Upper lobe of left lung (tissue), 6 donors: ENCODE measurements around the gene SCCPDH. TPM values are rescaled to one million over a fixed set of nuclear protein-coding genes. Genes with fewer than 3 reads are reported as not detected.
A peak's percentile ranks its signal among the peaks of the same experiment; 100 is the strongest.

ENCODE experiments used
- ATAC-seq, 2 donors: fragments of 200-7000 bp; cut with Tn5 transposase; one replicate each; pipeline ENCODE4 v1.9.1; 2022; ENCODE audit warnings: mild to moderate bottlenecking in 2 of 2, moderate library complexity in 2 of 2; ENCODE audit not compliant: low FRiP score in 2 of 2
- DNase-seq, 2 donors: peaks; one replicate each; pipeline ENCODE4 v3.0.0-alpha.2; 2019 to 2020
- H3K27ac ChIP-seq, 4 donors: fragments of 200-600 bp; sonication (generic); one replicate each; pipeline ENCODE4 v1.5.1; 2016 to 2019
- H3K27me3 ChIP-seq, 4 donors: fragments of 200-600 bp; sonication (generic); one replicate each; pipeline ENCODE4 v1.5.1; 2017 to 2019
- H3K36me3 ChIP-seq, 4 donors: fragments of 200-600 bp; sonication (generic); one replicate each; pipeline ENCODE4 v1.5.1; 2016 to 2019
- H3K4me1 ChIP-seq, 4 donors: fragments of 200-600 bp; sonication (generic); one replicate each; pipeline ENCODE4 v1.5.1; 2018 to 2019
- H3K4me3 ChIP-seq, 4 donors: fragments of 200-600 bp; sonication (generic); one replicate each; pipeline ENCODE4 v1.5.1; 2017 to 2019; ENCODE audit warnings: mild to moderate bottlenecking in 2 of 4, moderate library complexity in 1 of 4
- H3K9me3 ChIP-seq, 4 donors: fragments of 200-600 bp; sonication (generic); one replicate each; pipeline ENCODE4 v1.5.1; 2018 to 2019
- CTCF ChIP-seq, 6 experiments: fragments of 450-650 bp in 4 of 6; fragments of 200-600 bp in 2 of 6; sonication (generic) in 2 of 6; IDR thresholded peaks; one replicate each; pipeline ENCODE4 v1.5.1; 2016 to 2019; ENCODE audit warnings: antibody characterized with exemption in 6 of 6
- EP300 ChIP-seq, 4 donors: sonication (generic); formaldehyde crosslinking; IDR thresholded peaks; one replicate each; pipeline ENCODE4 v1.5.1; 2017; ENCODE audit warnings: antibody characterized with exemption in 4 of 4, control low read depth in 2 of 4
- POLR2A ChIP-seq, 4 donors: fragments of 450-650 bp; IDR thresholded peaks; one replicate each; pipeline ENCODE4 v1.5.1; 2016 to 2017; ENCODE audit warnings: antibody characterized with exemption in 4 of 4, mild to moderate bottlenecking in 2 of 4
- POLR2AphosphoS5 ChIP-seq, 2 donors: sonication (generic); formaldehyde crosslinking; IDR thresholded peaks; one replicate each; pipeline ENCODE4 v1.5.1; 2017; ENCODE audit warnings: antibody characterized with exemption in 2 of 2
- WGBS, 2 donors: methylation state at CpG; one replicate each; pipeline ENCODE4 v1.1.5; 2017 to 2018; 5-methylcytosine and 5-hydroxymethylcytosine counted together
- total RNA-seq, 6 donors: library from RNA; depleted of rRNA in 4 of 6; stranded (reverse); fragments of >200 nt in 4 of 6; gene quantifications; one replicate each; pipeline versions ENCODE4 v1.1.0 to v1.2.1, GENCODE V29; 2016 to 2021
- donor health status: DM: no; HTN: no; CAD: no; lungs with moderate emphysema.
- donor health status: DM: no; HTN: yes; CAD: no; lungs with severe emphysema.

Gene SCCPDH
- total RNA-seq, 6 donors from 2014 or later: 16.8 to 30.3 (median 23.1) TPM

- Histone ChIP-seq H3K27me3 (no peaks in the 10 kb centered on the region), H3K9me3 (no peaks in the 10 kb centered on the region), H3K36me3 (no peaks in the 10 kb centered on the region), H3K27ac (no peak overlapping the region), H3K4me1 (peaks cover 0 to 6% (median 4%) of the 10 kb centered on the region in 4 donors), H3K4me3 (no peak overlapping the region)
- ATAC-seq (no peak), DNase-seq (no peak)
- TF ChIP-seq POLR2AphosphoS5 (IDR thresholded peaks at IDR 0.05): no peak
- no peak for TF ChIP-seq EP300 (IDR thresholded peaks at IDR 0.05)
- no peak for TF ChIP-seq POLR2A (IDR thresholded peaks at IDR 0.05)
- TF ChIP-seq CTCF (IDR thresholded peaks at IDR 0.05): no peak
- WGBS, 2 donors: 61 to 75% methylated on average over 4 of the region's 4 CpGs
Observed at GRCh38 chr1:246798107-246798506, 73.9 kb downstream of the SCCPDH start.

- H3K27ac ChIP-seq: no peak overlapping the region
- WGBS, 2 donors: 65 to 85% methylated on average over 12 to 22 of the region's 22 CpGs
- DNase-seq (peak in 1 of 2 donors; percentile 42), ATAC-seq (no peak)
- H3K4me3 ChIP-seq: no peak overlapping the region
- no peaks in the 10 kb centered on the region for H3K27me3 ChIP-seq
- H3K36me3 ChIP-seq: no peaks in the 10 kb centered on the region
- TF ChIP-seq POLR2AphosphoS5 (IDR thresholded peaks at IDR 0.05) (no peak), EP300 (IDR thresholded peaks at IDR 0.05) (no peak), CTCF (IDR thresholded peaks at IDR 0.05) (no peak), POLR2A (IDR thresholded peaks at IDR 0.05) (no peak)
- H3K9me3 ChIP-seq: no peaks in the 10 kb centered on the region
- peaks cover 0 to 6% (median 4%) of the 10 kb centered on the region in 4 donors for H3K4me1 ChIP-seq
Observed at GRCh38 chr1:246798606-246799496, 74.6 kb downstream of the SCCPDH start.

- Histone ChIP-seq H3K9me3 (no peaks in the 10 kb centered on the region), H3K27ac (no peak overlapping the region), H3K4me1 (no peaks in the 10 kb centered on the region), H3K36me3 (no peaks in the 10 kb centered on the region), H3K4me3 (no peak overlapping the region), H3K27me3 (no peaks in the 10 kb centered on the region)
- no peak for ATAC-seq
- DNase-seq: no peak
- WGBS, 2 donors: 59 to 71% methylated on average over 3 of the region's 3 CpGs
- TF ChIP-seq POLR2A (IDR thresholded peaks at IDR 0.05): no peak
- TF ChIP-seq CTCF (IDR thresholded peaks at IDR 0.05): no peak
- no peak for TF ChIP-seq EP300 (IDR thresholded peaks at IDR 0.05)
- no peak for TF ChIP-seq POLR2AphosphoS5 (IDR thresholded peaks at IDR 0.05)
Observed at GRCh38 chr1:246800356-246800755, 76.1 kb downstream of the SCCPDH start.

GRCh38 chr1:246800756-246801155, 76.5 kb downstream of the SCCPDH start:
- DNase-seq (no peak), ATAC-seq (no peak)
- H3K4me1 ChIP-seq: no peaks in the 10 kb centered on the region
- TF ChIP-seq POLR2A (IDR thresholded peaks at IDR 0.05) (no peak), POLR2AphosphoS5 (IDR thresholded peaks at IDR 0.05) (no peak)
- H3K4me3 ChIP-seq: no peak overlapping the region
- H3K36me3 ChIP-seq: no peaks in the 10 kb centered on the region
- 86 to 91% methylated on average over 9 to 10 of the region's 10 CpGs for WGBS, 2 donors
- no peaks in the 10 kb centered on the region for H3K27me3 ChIP-seq
- H3K27ac ChIP-seq: no peak overlapping the region
- H3K9me3 ChIP-seq: no peaks in the 10 kb centered on the region

- no peaks in the 10 kb centered on the region for H3K36me3 ChIP-seq
- H3K4me1 ChIP-seq: no peaks in the 10 kb centered on the region
- no peak overlapping the region for H3K27ac ChIP-seq
- H3K27me3 ChIP-seq: no peaks in the 10 kb centered on the region
- H3K4me3 ChIP-seq: no peak overlapping the region
- TF ChIP-seq POLR2AphosphoS5 (IDR thresholded peaks at IDR 0.05) (no peak), EP300 (IDR thresholded peaks at IDR 0.05) (no peak), POLR2A (IDR thresholded peaks at IDR 0.05) (no peak), CTCF (IDR thresholded peaks at IDR 0.05) (no peak)
- ATAC-seq (no peak), DNase-seq (no peak)
- WGBS, 2 donors: 75 to 76% methylated on average over 11 of the region's 11 CpGs
- no peaks in the 10 kb centered on the region for H3K9me3 ChIP-seq
Observed at GRCh38 chr1:246801241-246802020, 77.2 kb downstream of the SCCPDH start.
